ENCODE measurements around the gene TNNI3. TPM values are rescaled to one million over a fixed set of nuclear protein-coding genes. Genes with fewer than 3 reads are reported as not detected.
"Not testable (repeated sequence)": the region's sequence is repeated elsewhere in the genome, so short reads cannot be mapped to it uniquely, and the experiment has no call there.

The TNNI3 gene
- total RNA-seq, result not detected in 2 replicates

DNA sequence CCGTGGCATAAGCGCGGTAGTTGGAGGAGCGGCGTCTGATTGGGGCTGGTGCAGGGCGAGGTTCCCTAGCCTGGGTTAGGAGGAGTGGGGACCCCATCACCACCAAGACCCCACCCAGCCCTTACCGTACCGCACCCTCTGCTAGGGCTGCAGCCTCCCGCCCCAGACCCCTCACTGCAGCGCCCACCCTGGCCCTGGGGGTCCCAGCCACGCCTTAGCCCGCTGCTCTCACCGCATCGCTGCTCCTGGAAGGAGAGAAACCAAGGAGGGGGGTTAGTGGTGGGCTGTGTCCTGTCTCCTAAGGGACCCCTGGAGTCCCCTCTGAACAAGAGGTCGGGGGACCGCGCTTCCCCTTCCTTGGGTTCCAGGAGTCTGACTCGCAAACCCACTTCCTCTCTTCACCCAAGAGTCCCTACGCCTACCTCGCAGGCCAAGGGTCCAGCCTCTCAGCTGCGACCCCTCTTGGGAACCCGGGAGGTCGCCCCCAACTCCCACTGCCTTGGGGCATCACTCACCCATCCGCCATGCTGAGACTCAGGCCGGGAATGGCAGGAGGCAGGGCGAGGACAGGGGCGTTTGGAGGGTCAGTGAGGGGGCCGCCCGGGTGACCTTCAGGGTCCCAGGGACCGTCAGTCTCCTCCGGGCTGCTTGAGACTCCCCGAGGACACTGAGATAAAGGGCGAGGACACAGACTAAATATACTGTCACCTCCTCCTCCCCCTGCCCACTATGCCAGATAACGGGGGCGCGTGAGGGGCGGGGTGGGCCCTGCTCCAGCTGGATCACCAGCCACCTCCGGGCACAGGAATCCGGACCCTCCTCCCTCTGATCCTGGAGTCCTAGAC lies at the start of gene TNNI3:
TNNI3 (minus strand) TSS at position 669 of the 845 bp plus-strand sequence; CDS start at position 526, 143 bp downstream.
- peaks cover 13% of the 10 kb centered on the region for H3K4me1 Mint-ChIP-seq
- TF ChIP-seq, protein P1, sequence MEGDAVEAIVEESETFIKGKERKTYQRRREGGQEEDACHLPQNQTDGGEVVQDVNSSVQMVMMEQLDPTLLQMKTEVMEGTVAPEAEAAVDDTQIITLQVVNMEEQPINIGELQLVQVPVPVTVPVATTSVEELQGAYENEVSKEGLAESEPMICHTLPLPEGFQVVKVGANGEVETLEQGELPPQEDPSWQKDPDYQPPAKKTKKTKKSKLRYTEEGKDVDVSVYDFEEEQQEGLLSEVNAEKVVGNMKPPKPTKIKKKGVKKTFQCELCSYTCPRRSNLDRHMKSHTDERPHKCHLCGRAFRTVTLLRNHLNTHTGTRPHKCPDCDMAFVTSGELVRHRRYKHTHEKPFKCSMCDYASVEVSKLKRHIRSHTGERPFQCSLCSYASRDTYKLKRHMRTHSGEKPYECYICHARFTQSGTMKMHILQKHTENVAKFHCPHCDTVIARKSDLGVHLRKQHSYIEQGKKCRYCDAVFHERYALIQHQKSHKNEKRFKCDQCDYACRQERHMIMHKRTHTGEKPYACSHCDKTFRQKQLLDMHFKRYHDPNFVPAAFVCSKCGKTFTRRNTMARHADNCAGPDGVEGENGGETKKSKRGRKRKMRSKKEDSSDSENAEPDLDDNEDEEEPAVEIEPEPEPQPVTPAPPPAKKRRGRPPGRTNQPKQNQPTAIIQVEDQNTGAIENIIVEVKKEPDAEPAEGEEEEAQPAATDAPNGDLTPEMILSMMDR (IDR thresholded peaks at IDR 0.05), result no peak
- ChIA-PET POLR2A (interaction anchor here (0.7 kb wide), 1 partner anchor 96 kb away, joined by 3 read pairs; no protein-coding TSS in a partner anchor), CTCF (no interaction called here)
- H3K9me3 Mint-ChIP-seq, result no peaks in the 10 kb centered on the region
- H3K27me3 Mint-ChIP-seq, result peaks cover 42% of the 10 kb centered on the region
- H3K4me3 Mint-ChIP-seq, result peak within 1 kb of the TSS; percentile 20
- ATAC-seq (ENCODE audit: low read depth) (no peak), DNase-seq (no peak)
- intact Hi-C loops (cut with micrococcal nuclease), result no loop called here
- no peaks in the 10 kb centered on the region for H3K36me3 Mint-ChIP-seq (ENCODE audit: low read depth)
- peak within 1 kb of the TSS; percentile 53 for H3K27ac Mint-ChIP-seq

DNA sequence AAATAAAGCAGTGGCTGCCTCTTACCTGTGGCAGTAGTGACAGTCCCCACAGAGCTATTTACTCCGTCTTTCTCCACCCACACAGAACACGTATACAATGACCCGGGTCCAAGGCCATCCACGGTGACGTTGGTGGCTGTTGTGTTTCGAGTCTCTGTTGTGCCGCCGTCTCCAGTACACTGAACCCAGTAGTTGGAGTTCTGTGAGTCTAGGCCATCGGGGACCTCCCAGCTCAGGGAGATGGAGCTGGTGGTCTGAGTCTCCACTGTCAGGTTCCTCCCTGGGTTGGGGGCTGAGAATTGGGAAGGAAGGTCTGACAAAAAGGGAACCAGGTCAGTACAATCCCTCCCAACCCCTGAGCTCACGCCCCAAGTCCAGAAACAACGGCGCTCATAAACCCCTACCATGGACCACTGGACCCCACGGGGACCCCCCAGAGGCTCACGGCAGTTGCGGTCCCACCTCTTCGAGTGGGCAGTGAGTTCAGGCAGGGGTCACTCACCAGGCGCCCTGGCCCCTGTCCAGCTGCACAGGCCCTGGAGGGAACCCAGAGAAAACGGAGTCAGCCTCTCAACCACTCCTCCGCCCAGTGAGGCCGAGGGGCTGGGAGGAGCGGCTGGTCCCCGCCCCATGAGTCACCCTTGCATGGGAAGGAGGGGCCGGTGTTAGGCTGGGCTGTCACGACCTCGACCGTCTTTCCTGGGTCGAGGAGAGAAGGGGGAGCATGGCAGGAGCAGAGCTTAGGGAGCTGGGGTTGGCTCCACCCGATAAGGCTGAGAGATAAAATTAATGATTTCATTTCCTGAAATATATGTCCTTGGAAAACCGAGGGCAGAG lies 49.4 kb upstream of the TNNI3 start:
- intact Hi-C loops (cut with micrococcal nuclease), result no loop called here
- H3K4me3 Mint-ChIP-seq, result no peak overlapping the region
- CTCF ChIA-PET, result no interaction called here
- TF ChIP-seq, protein P1 (IDR thresholded peaks at IDR 0.05), result no peak
- no peaks in the 10 kb centered on the region for H3K36me3 Mint-ChIP-seq (ENCODE audit: low read depth)
- no peaks in the 10 kb centered on the region for H3K4me1 Mint-ChIP-seq
- POLR2A ChIA-PET, result interaction anchor here (0.6 to 1.1 kb wide), 2 partner anchors 84 to 201 kb away, joined by 4 to 5 read pairs; partner anchors contain the start of gene UBE2S
- DNase-seq, result no peak
- peak; percentile 42 for ATAC-seq (ENCODE audit: low read depth)
- H3K9me3 Mint-ChIP-seq, result no peaks in the 10 kb centered on the region
- H3K27me3 Mint-ChIP-seq, result peaks cover 38% of the 10 kb centered on the region
- no peak overlapping the region for H3K27ac Mint-ChIP-seq

DNA sequence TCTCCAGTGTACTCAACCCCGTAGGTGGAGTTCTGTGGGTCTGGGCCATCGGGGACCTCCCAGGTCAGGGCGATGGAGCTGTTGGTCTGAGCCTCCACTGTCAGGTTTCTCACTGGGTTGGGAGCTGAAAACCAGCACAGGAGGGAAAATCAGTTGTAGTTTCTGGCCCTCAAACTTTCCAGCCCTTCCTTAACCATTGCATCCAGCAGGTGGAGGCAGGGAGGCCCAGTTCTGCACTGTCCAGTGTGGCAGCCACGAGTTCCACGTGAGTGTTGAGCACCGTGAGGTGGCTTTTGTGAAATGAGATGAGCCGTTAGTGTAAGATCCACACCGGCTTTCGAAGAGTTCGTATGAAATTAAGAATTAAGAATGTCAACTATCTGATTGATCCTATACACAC lies 44.7 kb upstream of the TNNI3 start:
- not testable (repeated sequence) for H3K9me3 Mint-ChIP-seq; H3K4me3 Mint-ChIP-seq; H3K36me3 Mint-ChIP-seq (ENCODE audit: low read depth); H3K4me1 Mint-ChIP-seq; DNase-seq; H3K27ac Mint-ChIP-seq
- peaks cover 53% of the 10 kb centered on the region for H3K27me3 Mint-ChIP-seq
- intact Hi-C loops (cut with micrococcal nuclease), result loop anchor here (5.0 kb wide), 1 partner anchor 215 kb away; no protein-coding TSS in a partner anchor
- ChIA-PET POLR2A (interaction anchor here (0.7 kb wide), 1 partner anchor 57 kb away, joined by 3 read pairs; the partner anchor contains the start of gene PPP6R1), CTCF (interaction anchor here (1.5 kb wide), 1 partner anchor 182 kb away, joined by 5 read pairs; the partner anchor contains the start of gene TMEM238)
- peak; percentile 31 for ATAC-seq (ENCODE audit: low read depth)

DNA sequence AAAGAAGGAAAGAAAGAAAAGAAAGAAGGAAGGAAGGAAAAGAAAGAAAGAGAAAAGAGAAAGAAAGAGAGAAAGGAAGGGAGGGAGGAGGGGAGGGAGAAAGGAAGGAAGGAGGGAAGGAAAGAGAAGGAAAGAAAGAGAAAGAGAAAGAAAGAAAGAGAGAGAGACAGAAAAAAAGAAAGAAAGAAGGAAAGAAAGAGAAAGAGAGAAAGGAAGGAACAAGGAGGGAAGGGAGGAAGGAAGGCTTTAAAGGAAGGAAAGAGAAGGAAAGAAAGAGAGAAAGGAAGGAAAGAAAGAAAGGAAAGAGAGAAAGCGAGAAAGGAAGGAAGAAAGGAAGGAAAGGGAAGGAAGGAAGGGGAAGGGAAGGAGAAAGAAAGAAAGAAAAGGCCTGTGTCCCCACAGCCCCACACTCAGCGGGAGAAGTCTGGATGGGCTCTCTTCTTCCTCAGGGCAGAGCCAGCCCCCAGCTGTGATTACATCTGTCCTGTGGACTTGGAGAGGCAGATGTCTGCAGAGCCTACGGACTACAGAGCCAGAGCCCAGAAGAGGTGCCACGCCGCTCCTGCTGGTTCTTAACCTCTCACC lies 42.2 kb upstream of the TNNI3 start:
- Mint-ChIP-seq H3K4me3 (no peak overlapping the region), H3K9me3 (no peaks in the 10 kb centered on the region), H3K4me1 (no peaks in the 10 kb centered on the region), H3K27ac (no peak overlapping the region), H3K27me3 (peaks cover 35% of the 10 kb centered on the region), H3K36me3 (ENCODE audit: low read depth) (no peaks in the 10 kb centered on the region)
- DNase-seq, result no peak
- intact Hi-C loops (cut with micrococcal nuclease), result loop anchor here (5.0 kb wide), 1 partner anchor 218 kb away; no protein-coding TSS in a partner anchor
- TF ChIP-seq, protein P1 (IDR thresholded peaks at IDR 0.05), result no peak
- no peak for ATAC-seq (ENCODE audit: low read depth)
- ChIA-PET CTCF (no interaction called here), POLR2A (no interaction called here)

DNA sequence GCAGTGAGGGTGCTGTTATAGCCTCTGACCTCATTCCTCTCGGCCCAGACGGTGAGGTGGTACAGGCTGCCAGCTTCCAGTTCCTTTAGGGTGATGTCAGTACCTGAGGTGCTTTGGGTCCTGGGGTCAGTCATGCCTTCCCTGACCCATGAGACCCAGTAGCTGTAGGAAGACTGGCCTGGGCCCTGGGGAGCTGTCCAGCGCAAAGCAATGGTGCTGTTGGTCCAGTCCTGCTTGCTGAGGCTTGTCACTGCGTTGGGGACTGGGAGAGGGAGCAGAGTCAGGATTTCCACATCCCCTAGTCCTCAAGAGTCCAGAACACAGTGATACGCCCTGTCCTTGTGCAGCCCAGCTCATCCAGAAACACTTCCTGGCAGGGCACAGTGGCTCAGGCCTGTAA lies 41.1 kb upstream of the TNNI3 start:
- Mint-ChIP-seq H3K9me3 (no peaks in the 10 kb centered on the region), H3K36me3 (ENCODE audit: low read depth) (no peaks in the 10 kb centered on the region), H3K27me3 (peaks cover 29% of the 10 kb centered on the region), H3K4me1 (no peaks in the 10 kb centered on the region), H3K27ac (no peak overlapping the region), H3K4me3 (no peak overlapping the region)
- no peak for ATAC-seq (ENCODE audit: low read depth)
- TF ChIP-seq, protein P1 (IDR thresholded peaks at IDR 0.05), result no peak
- CTCF ChIA-PET, result no interaction called here
- DNase-seq, result no peak
- POLR2A ChIA-PET, result no interaction called here
- intact Hi-C loops (cut with micrococcal nuclease), result no loop called here
